Measurements from ENCODE around the gene SSRP1. TPM values are rescaled to one million over a fixed set of nuclear protein-coding genes. Genes with fewer than 3 reads are reported as not detected.
A peak's percentile ranks its signal among the peaks of the same experiment; 100 is the strongest.

SSRP1 gene
- total RNA-seq, 1 donor from 2014 or later, result 99.4 TPM

- Mint-ChIP-seq H3K36me3 (ENCODE audit: unreplicated experiment) (peaks cover 35% of the 10 kb centered on the region), H3K27ac (ENCODE audit: unreplicated experiment) (peak overlapping the region; percentile 81), H3K4me3 (ENCODE audit: unreplicated experiment) (peak overlapping the region; percentile 65), H3K9me3 (ENCODE audit: unreplicated experiment) (no peaks in the 10 kb centered on the region), H3K27me3 (ENCODE audit: unreplicated experiment) (no peaks in the 10 kb centered on the region), H3K4me1 (ENCODE audit: unreplicated experiment) (peaks cover 56% of the 10 kb centered on the region)
- DNase-seq (ENCODE audit: extremely low spot score, unreplicated experiment), result no peak
- TF ChIP-seq CTCF (IDR thresholded peaks at IDR 0.05), result no peak
Measured at GRCh38 chr11:57310630-57311086, 25.0 kb downstream of the SSRP1 start.

GRCh38 chr11:57310091-57310490 lies 25.6 kb downstream of the SSRP1 start:
- no peak for TF ChIP-seq CTCF (IDR thresholded peaks at IDR 0.05)
- no peak for DNase-seq (ENCODE audit: extremely low spot score, unreplicated experiment)
- H3K4me3 Mint-ChIP-seq (ENCODE audit: unreplicated experiment), result no peak overlapping the region
- H3K4me1 Mint-ChIP-seq (ENCODE audit: unreplicated experiment), result peaks cover 56% of the 10 kb centered on the region
- peaks cover 35% of the 10 kb centered on the region for H3K36me3 Mint-ChIP-seq (ENCODE audit: unreplicated experiment)
- no peaks in the 10 kb centered on the region for H3K27me3 Mint-ChIP-seq (ENCODE audit: unreplicated experiment)
- H3K9me3 Mint-ChIP-seq (ENCODE audit: unreplicated experiment), result no peaks in the 10 kb centered on the region
- H3K27ac Mint-ChIP-seq (ENCODE audit: unreplicated experiment), result no peak overlapping the region

GRCh38 chr11:57309106-57310059 lies 26.3 kb downstream of the SSRP1 start:
- no peaks in the 10 kb centered on the region for H3K9me3 Mint-ChIP-seq (ENCODE audit: unreplicated experiment)
- peaks cover 35% of the 10 kb centered on the region for H3K36me3 Mint-ChIP-seq (ENCODE audit: unreplicated experiment)
- peaks cover 58% of the 10 kb centered on the region for H3K4me1 Mint-ChIP-seq (ENCODE audit: unreplicated experiment)
- no peak overlapping the region for H3K4me3 Mint-ChIP-seq (ENCODE audit: unreplicated experiment)
- peak overlapping the region; percentile 34 for H3K27ac Mint-ChIP-seq (ENCODE audit: unreplicated experiment)
- H3K27me3 Mint-ChIP-seq (ENCODE audit: unreplicated experiment), result no peaks in the 10 kb centered on the region
- no peak for DNase-seq (ENCODE audit: extremely low spot score, unreplicated experiment)
- no peak for TF ChIP-seq CTCF (IDR thresholded peaks at IDR 0.05)

- peak overlapping the region; percentile 57 for H3K27ac Mint-ChIP-seq (ENCODE audit: unreplicated experiment)
- DNase-seq (ENCODE audit: extremely low spot score, unreplicated experiment), result no peak
- peaks cover 37% of the 10 kb centered on the region for H3K36me3 Mint-ChIP-seq (ENCODE audit: unreplicated experiment)
- TF ChIP-seq CTCF (IDR thresholded peaks at IDR 0.05), result no peak
- H3K4me3 Mint-ChIP-seq (ENCODE audit: unreplicated experiment), result no peak overlapping the region
- no peaks in the 10 kb centered on the region for H3K27me3 Mint-ChIP-seq (ENCODE audit: unreplicated experiment)
- H3K9me3 Mint-ChIP-seq (ENCODE audit: unreplicated experiment), result no peaks in the 10 kb centered on the region
- peaks cover 63% of the 10 kb centered on the region for H3K4me1 Mint-ChIP-seq (ENCODE audit: unreplicated experiment)
Measured at GRCh38 chr11:57308426-57309060, 27.1 kb downstream of the SSRP1 start.

All from osteocyte (in vitro differentiated cells).